Activated CD8-positive, alpha-beta T cell treated with anti-CD3 and anti-CD28 coated beads for 36 hours (primary cell): ENCODE results near the gene PAQR9. TPM values are rescaled to one million over a fixed set of nuclear protein-coding genes. Genes with fewer than 3 reads are reported as not detected.

Experiments
- ATAC-seq: fragments of 200-7000 bp; cut with Tn5 transposase; one replicate; pipeline ENCODE4 v1.10.0; 2021; ENCODE audit warnings: mild to moderate bottlenecking, moderate library complexity
- CTCF ChIA-PET: fragments of 350-600 bp; sonication (Branson Sonifier 250); formaldehyde crosslinking; loops from one replicate; lab custom pipeline; 2021; ENCODE audit warnings: antibody characterized with exemption; lab: Charles Lee
- POLR2A ChIA-PET: fragments of 350-600 bp; sonication (Branson Sonifier 250); formaldehyde crosslinking; loops from one replicate; lab custom pipeline; 2021; ENCODE audit warnings: antibody characterized with exemption; lab: Charles Lee
- DNase-seq: peaks from one replicate; pipeline ENCODE4 v3.0.0-alpha.2; 2020
- H3K27ac Mint-ChIP-seq: one replicate; pipeline ENCODE4 v1.8.0; 2021; ENCODE audit warnings: mild to moderate bottlenecking, mixed read lengths
- H3K27me3 Mint-ChIP-seq: one replicate; pipeline ENCODE4 v1.8.0; 2021; ENCODE audit warnings: mixed read lengths
- H3K36me3 Mint-ChIP-seq: one replicate; pipeline ENCODE4 v1.8.0; 2021; ENCODE audit warnings: low read depth, mixed read lengths
- H3K4me1 Mint-ChIP-seq: one replicate; pipeline ENCODE4 v1.8.0; 2021; ENCODE audit warnings: low read depth, mixed read lengths
- H3K4me3 Mint-ChIP-seq: one replicate; pipeline ENCODE4 v1.8.0; 2021; ENCODE audit warnings: mild to moderate bottlenecking, moderate library complexity, mixed read lengths
- H3K9me3 Mint-ChIP-seq: one replicate; pipeline ENCODE4 v1.8.0; 2021; ENCODE audit warnings: mixed read lengths
- CTCF ChIP-seq: fragments of 200-600 bp; IDR thresholded peaks from one replicate; pipeline ENCODE4 v1.8.0; 2022; ENCODE audit warnings: antibody characterized with exemption, mild to moderate bottlenecking
- intact Hi-C: fragments of 100-400 bp; cut with micrococcal nuclease; formaldehyde crosslinking; loops from one replicate; pipeline ENCODE4 v1.10.0; 2022
- total RNA-seq, 2 experiments: library from RNA; stranded (reverse); gene quantifications; one replicate each; pipeline ENCODE4 v1.2.3, GENCODE V29; 2021

The PAQR9 gene
- total RNA-seq, 2 experiments from 2014 or later, result not detected

- no peak overlapping the region for H3K4me3 Mint-ChIP-seq
- POLR2A ChIA-PET, result no interaction called here
These were observed 1.9 kb downstream of the PAQR9 start for GRCh38 chr3:142961539-142961938.

GRCh38 chr3:142960322-142960850 lies 3.1 kb downstream of the PAQR9 start:
- ChIA-PET POLR2A (no interaction called here), CTCF (interaction anchor here (1.0 to 2.2 kb wide), 4 partner anchors 9 to 132 kb away, joined by 3 to 5 read pairs (median 4); no protein-coding TSS in a partner anchor)
- Mint-ChIP-seq H3K27ac (no peak overlapping the region), H3K4me3 (no peak overlapping the region), H3K27me3 (peaks cover 49% of the 10 kb centered on the region), H3K36me3 (no peaks in the 10 kb centered on the region), H3K9me3 (no peaks in the 10 kb centered on the region), H3K4me1 (peaks cover 3% of the 10 kb centered on the region)
- intact Hi-C loops, result no loop called here
- no peak for ATAC-seq
- DNase-seq, result no peak
- no peak for TF ChIP-seq CTCF

More at GRCh38 chr3:142961539-142961938, 1.9 kb downstream of the PAQR9 start:
- H3K27me3 Mint-ChIP-seq, result peaks cover 49% of the 10 kb centered on the region
- no peaks in the 10 kb centered on the region for H3K9me3 Mint-ChIP-seq
- CTCF ChIA-PET, result interaction anchor here (1.7 kb wide), 1 partner anchor 133 kb away, joined by 7 read pairs; no protein-coding TSS in a partner anchor
- TF ChIP-seq CTCF, result no peak
- no peak for DNase-seq
- intact Hi-C loops, result no loop called here
- no peaks in the 10 kb centered on the region for H3K36me3 Mint-ChIP-seq
- peaks cover 3% of the 10 kb centered on the region for H3K4me1 Mint-ChIP-seq
- H3K27ac Mint-ChIP-seq, result no peak overlapping the region
- no peak for ATAC-seq

- ATAC-seq (peak; percentile 56), DNase-seq (peak; percentile 44)
- ChIA-PET CTCF (interaction anchor here (2.2 kb wide), 1 partner anchor 9 kb away, joined by 5 read pairs; no protein-coding TSS in a partner anchor), POLR2A (no interaction called here)
- Mint-ChIP-seq H3K27me3 (peaks cover 44% of the 10 kb centered on the region), H3K4me1 (peaks cover 3% of the 10 kb centered on the region), H3K4me3 (no peak overlapping the region), H3K9me3 (no peaks in the 10 kb centered on the region), H3K27ac (no peak overlapping the region), H3K36me3 (no peaks in the 10 kb centered on the region)
- intact Hi-C loops, result no loop called here
- TF ChIP-seq CTCF, result no peak
These were observed 4.8 kb downstream of the PAQR9 start for GRCh38 chr3:142958707-142959106.

- DNase-seq (no peak), ATAC-seq (no peak)
- intact Hi-C loops, result no loop called here
- no peak overlapping the region for H3K4me3 Mint-ChIP-seq
- POLR2A ChIA-PET, result no interaction called here
- no peak for TF ChIP-seq CTCF
- H3K9me3 Mint-ChIP-seq, result no peaks in the 10 kb centered on the region
- H3K27me3 Mint-ChIP-seq, result peaks cover 33% of the 10 kb centered on the region
- CTCF ChIA-PET, result interaction anchor here (0.8 kb wide), 1 partner anchor 124 kb away, joined by 3 read pairs; no protein-coding TSS in a partner anchor
- no peak overlapping the region for H3K27ac Mint-ChIP-seq
- no peaks in the 10 kb centered on the region for H3K4me1 Mint-ChIP-seq
- no peaks in the 10 kb centered on the region for H3K36me3 Mint-ChIP-seq
These were observed 10.0 kb downstream of the PAQR9 start for GRCh38 chr3:142953443-142953842.
